Testis (tissue), 3 donors: ENCODE data around the gene PRKAR2B. TPM values are rescaled to one million over a fixed set of nuclear protein-coding genes. Genes with fewer than 3 reads are reported as not detected.

Experiments used
- DNase-seq: peaks from one replicate; pipeline ENCODE4 v3.0.0-alpha.2; 2019
- H3K27ac ChIP-seq, 2 donors: fragments of 200-600 bp; sonication (generic); one replicate each; pipeline ENCODE4 v1.5.1; 2019
- H3K27me3 ChIP-seq: fragments of 200-600 bp; sonication (generic); one replicate; pipeline ENCODE4 v1.5.1; 2019
- H3K36me3 ChIP-seq: fragments of 200-600 bp; sonication (generic); one replicate; pipeline ENCODE4 v1.5.1; 2017; ENCODE audit warnings: low read depth; ENCODE audit errors: missing control alignments
- H3K4me1 ChIP-seq: fragments of 200-600 bp; sonication (generic); one replicate; pipeline ENCODE4 v1.5.1; 2019
- H3K4me3 ChIP-seq, 2 donors: fragments of 200-600 bp; sonication (generic); one replicate each; pipeline ENCODE4 v1.5.1; 2017 to 2019
- H3K9me3 ChIP-seq: fragments of 200-600 bp; sonication (generic); one replicate; pipeline ENCODE4 v1.5.1; 2017
- POLR2A ChIP-seq: fragments of 450-650 bp; IDR thresholded peaks from one replicate; pipeline ENCODE4 v1.6.1; 2017; ENCODE audit warnings: antibody characterized with exemption, mild to moderate bottlenecking, moderate library complexity
- WGBS, 2 donors: methylation state at CpG; one replicate each; pipeline ENCODE4 v1.1.5; 2018; 5-methylcytosine and 5-hydroxymethylcytosine counted together
- intact Hi-C: fragments of 100-400 bp; cut with DNase I; formaldehyde crosslinking; loops from one replicate; pipeline ENCODE4 v1.15.1; 2023; ENCODE audit warnings: low total_unique reads
- polyA plus RNA-seq: library from polyadenylated mRNA; stranded (reverse); fragments of 350-450 nt; fragmentation: Illumina TruSeq; extraction: RNeasy Lipid Tissue Mini Kit (QIAGEN cat#74804); gene quantifications from one replicate; pipeline ENCODE4 v1.2.3, GENCODE V29; 2014; ENCODE audit warnings: low read depth, low replicate concordance; ENCODE audit not compliant: insufficient read depth
- total RNA-seq, 2 donors: library from RNA; depleted of rRNA; stranded (reverse); fragments of >200 nt; gene quantifications; one replicate each; pipeline ENCODE4 v1.2.3, GENCODE V29; 2016
- TF ChIP-seq, protein P1 (sequence below), 3 experiments: fragments of 450-650 bp in 2 of 3; fragments of 200-600 bp in 1 of 3; sonication (generic) in 1 of 3; IDR thresholded peaks; one replicate each; pipeline ENCODE4 v1.5.1; 2016 to 2019; ENCODE audit warnings: antibody characterized with exemption in 3 of 3, mild to moderate bottlenecking in 2 of 3, moderate library complexity in 1 of 3

Gene PRKAR2B
- total and polyA plus RNA-seq, 3 donors from 2014 or later = 51.7 to 81.8 (median 66.3) TPM

DNA sequence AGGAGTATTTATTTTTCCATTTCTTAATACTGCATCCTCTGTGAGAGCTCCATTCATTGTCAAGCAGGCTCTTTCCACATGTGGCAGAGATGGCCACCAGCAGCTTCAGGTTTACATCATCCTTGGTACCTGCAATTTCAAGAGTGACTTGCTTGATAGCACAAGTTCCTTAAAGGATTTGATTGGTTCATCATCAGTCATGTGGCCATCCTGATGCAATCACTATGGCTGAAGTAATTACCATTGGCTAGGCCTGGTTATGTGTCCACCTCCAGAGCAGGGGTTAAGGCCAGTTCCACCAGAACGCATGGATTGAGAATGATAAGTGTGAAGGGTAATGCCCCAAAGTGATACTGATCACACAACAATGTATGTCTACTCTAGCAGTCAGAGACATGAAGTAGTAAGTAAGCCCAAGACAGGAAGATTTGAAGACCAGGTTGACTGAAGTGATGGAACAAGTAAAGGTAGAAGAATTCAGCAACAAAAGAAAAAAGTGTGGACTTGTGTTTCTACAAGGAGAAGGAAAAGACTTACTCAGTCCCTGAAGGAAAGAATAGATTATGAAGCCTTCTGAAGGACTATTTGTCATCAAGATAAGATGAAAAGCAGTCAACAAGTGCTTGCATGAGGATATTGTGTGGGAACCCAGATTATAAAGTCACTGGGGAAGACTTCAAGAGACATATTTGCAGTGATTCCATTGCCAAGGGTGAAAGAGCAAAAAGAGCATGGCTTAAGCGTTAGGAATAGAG, 26.4 kb upstream of the PRKAR2B start:
- no peak for DNase-seq
- 49 to 63% methylated on average over 2 of the region's 2 CpGs for WGBS, 2 donors
- intact Hi-C loops = no loop called here
- TF ChIP-seq, protein P1, sequence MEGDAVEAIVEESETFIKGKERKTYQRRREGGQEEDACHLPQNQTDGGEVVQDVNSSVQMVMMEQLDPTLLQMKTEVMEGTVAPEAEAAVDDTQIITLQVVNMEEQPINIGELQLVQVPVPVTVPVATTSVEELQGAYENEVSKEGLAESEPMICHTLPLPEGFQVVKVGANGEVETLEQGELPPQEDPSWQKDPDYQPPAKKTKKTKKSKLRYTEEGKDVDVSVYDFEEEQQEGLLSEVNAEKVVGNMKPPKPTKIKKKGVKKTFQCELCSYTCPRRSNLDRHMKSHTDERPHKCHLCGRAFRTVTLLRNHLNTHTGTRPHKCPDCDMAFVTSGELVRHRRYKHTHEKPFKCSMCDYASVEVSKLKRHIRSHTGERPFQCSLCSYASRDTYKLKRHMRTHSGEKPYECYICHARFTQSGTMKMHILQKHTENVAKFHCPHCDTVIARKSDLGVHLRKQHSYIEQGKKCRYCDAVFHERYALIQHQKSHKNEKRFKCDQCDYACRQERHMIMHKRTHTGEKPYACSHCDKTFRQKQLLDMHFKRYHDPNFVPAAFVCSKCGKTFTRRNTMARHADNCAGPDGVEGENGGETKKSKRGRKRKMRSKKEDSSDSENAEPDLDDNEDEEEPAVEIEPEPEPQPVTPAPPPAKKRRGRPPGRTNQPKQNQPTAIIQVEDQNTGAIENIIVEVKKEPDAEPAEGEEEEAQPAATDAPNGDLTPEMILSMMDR (IDR thresholded peaks at IDR 0.05) = no peak
- no peak for TF ChIP-seq POLR2A
- no peaks in the 10 kb centered on the region for H3K4me1 ChIP-seq
- no peak overlapping the region for H3K4me3 ChIP-seq
- no peaks in the 10 kb centered on the region for H3K9me3 ChIP-seq
- H3K27me3 ChIP-seq = no peaks in the 10 kb centered on the region
- H3K36me3 ChIP-seq = no peaks in the 10 kb centered on the region
- no peak overlapping the region for H3K27ac ChIP-seq

DNA sequence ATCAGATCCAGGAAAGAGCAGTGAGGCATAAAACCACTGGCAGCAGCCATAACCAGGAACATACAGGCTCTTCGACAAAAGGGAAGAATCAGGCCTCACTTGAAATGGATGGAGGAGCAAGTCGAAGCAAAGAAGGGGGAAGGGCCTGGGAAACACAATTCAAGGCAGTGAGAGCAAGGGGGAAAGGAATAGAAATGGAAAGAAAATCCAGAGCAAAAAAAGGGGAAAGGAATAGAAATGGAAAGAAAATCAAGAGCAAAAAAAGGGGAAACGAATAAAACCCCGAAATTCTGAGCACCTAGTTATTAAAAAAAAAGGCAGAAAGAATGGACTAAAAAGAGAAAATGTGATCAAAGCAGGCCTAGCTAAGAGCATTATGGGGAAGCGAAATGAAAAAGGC, 24.1 kb upstream of the PRKAR2B start:
- no peak for DNase-seq
- intact Hi-C loops = no loop called here
- Histone ChIP-seq H3K36me3 (no peaks in the 10 kb centered on the region), H3K27me3 (no peaks in the 10 kb centered on the region), H3K4me3 (no peak overlapping the region), H3K27ac (no peak overlapping the region), H3K9me3 (no peaks in the 10 kb centered on the region), H3K4me1 (peaks cover 10% of the 10 kb centered on the region)
- no peak for TF ChIP-seq POLR2A
- TF ChIP-seq, protein P1 (IDR thresholded peaks at IDR 0.05) = no peak
- 82 to 92% methylated on average over 5 of the region's 5 CpGs for WGBS, 2 donors

DNA sequence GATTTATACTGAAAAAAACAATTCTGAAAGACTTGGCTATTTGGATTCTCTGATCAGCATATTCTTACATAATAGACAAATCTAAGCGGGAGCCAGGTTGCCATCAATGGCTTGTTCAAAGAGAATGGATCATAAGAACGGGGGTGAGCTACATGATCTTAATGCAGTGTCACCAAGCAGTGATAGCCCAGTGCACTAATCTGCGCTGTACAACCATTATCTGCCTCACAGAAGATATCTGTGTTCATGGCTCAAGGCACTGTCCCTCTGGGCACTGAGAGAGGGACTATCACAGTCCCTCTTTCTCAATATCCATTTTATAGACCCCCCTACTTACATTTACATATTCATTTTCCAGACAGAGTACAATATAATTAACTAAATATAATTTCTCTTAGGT, 22.9 kb upstream of the PRKAR2B start:
- Histone ChIP-seq H3K4me1 (peaks cover 11% of the 10 kb centered on the region), H3K27me3 (no peaks in the 10 kb centered on the region), H3K9me3 (no peaks in the 10 kb centered on the region), H3K36me3 (no peaks in the 10 kb centered on the region), H3K27ac (no peak overlapping the region), H3K4me3 (no peak overlapping the region)
- TF ChIP-seq, protein P1 (IDR thresholded peaks at IDR 0.05) = no peak
- no peak for TF ChIP-seq POLR2A
- 94 to 99% methylated on average over 3 of the region's 3 CpGs for WGBS, 2 donors
- intact Hi-C loops = no loop called here
- no peak for DNase-seq

DNA sequence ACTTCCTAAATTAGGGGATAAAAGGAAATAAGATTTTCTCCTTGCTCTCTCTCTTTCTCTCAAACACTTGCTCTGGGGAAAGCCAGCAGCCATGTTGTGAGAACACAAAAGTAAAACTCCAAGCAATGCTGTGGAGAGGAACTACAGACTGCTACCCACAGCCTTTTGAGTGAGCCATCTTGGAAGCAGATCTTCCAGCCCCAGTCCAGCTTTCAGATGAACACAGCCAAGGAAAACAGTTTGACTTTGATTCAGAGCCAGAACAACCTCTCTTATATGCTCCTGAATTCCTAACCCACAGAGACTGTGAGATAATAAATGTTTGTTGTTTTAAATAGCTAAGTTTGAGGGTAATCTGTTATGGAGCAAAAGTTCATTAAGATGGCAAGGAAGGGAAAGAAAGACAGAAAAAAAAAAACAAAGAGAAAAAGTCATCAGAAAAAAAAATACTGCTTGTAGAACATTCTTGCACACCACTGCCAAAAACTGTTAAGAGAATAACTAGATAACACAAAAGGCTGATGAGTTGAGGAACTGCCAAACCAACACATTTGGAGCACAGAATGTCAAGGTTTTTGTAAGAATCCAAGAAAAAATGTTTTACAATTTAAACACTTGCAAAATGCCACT, 20.9 kb upstream of the PRKAR2B start:
- Histone ChIP-seq H3K4me3 (no peak overlapping the region), H3K4me1 (peaks cover 11% of the 10 kb centered on the region), H3K27ac (peak overlapping the region; percentile 41 to 62), H3K36me3 (no peaks in the 10 kb centered on the region), H3K9me3 (no peaks in the 10 kb centered on the region), H3K27me3 (no peaks in the 10 kb centered on the region)
- DNase-seq = peak; percentile 43
- TF ChIP-seq, protein P1 (IDR thresholded peaks at IDR 0.05) = no peak
- no peak for TF ChIP-seq POLR2A
- intact Hi-C loops = no loop called here
